K562 (cell line): ENCODE data around the gene HEXIM1. TPM values are rescaled to one million over a fixed set of nuclear protein-coding genes. Genes with fewer than 3 reads are reported as not detected.

Experiments used
- CBX5 ChIP-seq: IDR thresholded peaks from 2 replicates; pipeline ENCODE4 v1.6.1; 2014; ENCODE audit warnings: low read depth, borderline replicate concordance
- GABPB1 ChIP-seq: sonication (generic); formaldehyde crosslinking; IDR thresholded peaks from 2 replicates; pipeline ENCODE4 v1.8.0; 2022; ENCODE audit warnings: mild to moderate bottlenecking, missing genetic modification reagents
- HDAC1 ChIP-seq, 2 experiments: fragments of 450-650 bp; IDR thresholded peaks; 2 replicates each; pipeline ENCODE4 v1.6.1; 2016 to 2017; ENCODE audit warnings: inconsistent platforms in 1 of 2, mild to moderate bottlenecking in 1 of 2, moderate library complexity in 1 of 2
- MTA1 ChIP-seq: fragments of 450-650 bp; IDR thresholded peaks from 2 replicates; pipeline ENCODE4 v1.6.1; 2017; ENCODE audit warnings: borderline replicate concordance
- PTBP1 ChIP-seq: fragments of 200-400 bp; formaldehyde crosslinking; IDR thresholded peaks from 2 replicates; pipeline ENCODE4 v1.6.1; 2017; ENCODE audit warnings: low read depth, low read length
- RBFOX2 ChIP-seq: fragments of 200-400 bp; formaldehyde crosslinking; IDR thresholded peaks from 2 replicates; pipeline ENCODE4 v1.6.1; 2017; ENCODE audit warnings: low read depth, mild to moderate bottlenecking, low read length, moderate library complexity
- SOX6 ChIP-seq: fragments of 450-650 bp; IDR thresholded peaks from 2 replicates; pipeline ENCODE4 v1.6.1; 2014; ENCODE audit warnings: mild to moderate bottlenecking
- TEAD1 ChIP-seq, 2 experiments: fragments of 450-650 bp in 1 of 2; sonication (generic) in 1 of 2; formaldehyde crosslinking; IDR thresholded peaks; 2 replicates each; pipeline versions ENCODE4 v1.4.0 to v1.8.0; 2020 to 2022; ENCODE audit warnings: mild to moderate bottlenecking in 2 of 2, missing genetic modification reagents in 1 of 2
- ZNF431 ChIP-seq: sonication (generic); formaldehyde crosslinking; IDR thresholded peaks from 2 replicates; pipeline ENCODE4 v1.8.0; 2022; ENCODE audit warnings: mild to moderate bottlenecking, missing genetic modification reagents
- polyA plus RNA-seq, 8 experiments: library from polyadenylated mRNA; depleted of rRNA in 4 of 8; stranded (reverse) in 5 of 8; unstranded in 3 of 8; fragments of >200 nt; fragmentation: Nextera tagmentation in 2 of 8; fragmentation: Illumina TruSeq in 1 of 8; extraction: Ambion mirVana in 2 of 8; extraction: Trizol in 1 of 8; gene quantifications; 2 replicates each; pipeline versions ENCODE4 v1.2.1 to v1.2.3, GENCODE V29; 2011 to 2014; ENCODE audit warnings: inconsistent platforms in 1 of 8, missing spikeins in 1 of 8
- total RNA-seq, 7 experiments: library from RNA; depleted of rRNA in 6 of 7; stranded (reverse); fragments of >200 nt in 6 of 7; fragmentation: Illumina TruSeq in 2 of 7; extraction: Trizol in 2 of 7; gene quantifications; 2 replicates each; pipeline versions ENCODE4 v1.2.1 to v1.2.3, GENCODE V29; 2011 to 2021; ENCODE audit warnings: low replicate concordance in 1 of 7
- TF ChIP-seq, protein P1 (sequence below): sonication (generic); formaldehyde crosslinking; IDR thresholded peaks from 2 replicates; pipeline ENCODE4 v1.8.0; 2022; ENCODE audit warnings: missing genetic modification reagents, mild to moderate bottlenecking, moderate library complexity, borderline replicate concordance
- TF ChIP-seq, protein P2 (sequence below), 2 experiments: fragments of 450-650 bp; IDR thresholded peaks; 2 replicates each; pipeline ENCODE4 v1.6.1; 2016
- TF ChIP-seq, protein P3 (sequence below): sonication (generic); formaldehyde crosslinking; IDR thresholded peaks from 2 replicates; pipeline ENCODE4 v1.5.0; 2020; ENCODE audit warnings: missing genetic modification reagents
- TF ChIP-seq, protein P4 (sequence below), 2 experiments: fragments of 450-650 bp in 1 of 2; sonication (generic) in 1 of 2; formaldehyde crosslinking in 1 of 2; IDR thresholded peaks; 2 replicates each; pipeline versions ENCODE4 v1.7.1 to v1.9.0; 2016 to 2022; ENCODE audit warnings: inconsistent platforms in 1 of 2, mild to moderate bottlenecking in 1 of 2, missing genetic modification reagents in 1 of 2

Gene HEXIM1
- total and polyA plus RNA-seq, 9 of the 15 experiments (the other 6 are each of a cell fraction or from before 2014, with no cell fraction given): 1.4 to 28.3 (median 9.1) TPM

DNA sequence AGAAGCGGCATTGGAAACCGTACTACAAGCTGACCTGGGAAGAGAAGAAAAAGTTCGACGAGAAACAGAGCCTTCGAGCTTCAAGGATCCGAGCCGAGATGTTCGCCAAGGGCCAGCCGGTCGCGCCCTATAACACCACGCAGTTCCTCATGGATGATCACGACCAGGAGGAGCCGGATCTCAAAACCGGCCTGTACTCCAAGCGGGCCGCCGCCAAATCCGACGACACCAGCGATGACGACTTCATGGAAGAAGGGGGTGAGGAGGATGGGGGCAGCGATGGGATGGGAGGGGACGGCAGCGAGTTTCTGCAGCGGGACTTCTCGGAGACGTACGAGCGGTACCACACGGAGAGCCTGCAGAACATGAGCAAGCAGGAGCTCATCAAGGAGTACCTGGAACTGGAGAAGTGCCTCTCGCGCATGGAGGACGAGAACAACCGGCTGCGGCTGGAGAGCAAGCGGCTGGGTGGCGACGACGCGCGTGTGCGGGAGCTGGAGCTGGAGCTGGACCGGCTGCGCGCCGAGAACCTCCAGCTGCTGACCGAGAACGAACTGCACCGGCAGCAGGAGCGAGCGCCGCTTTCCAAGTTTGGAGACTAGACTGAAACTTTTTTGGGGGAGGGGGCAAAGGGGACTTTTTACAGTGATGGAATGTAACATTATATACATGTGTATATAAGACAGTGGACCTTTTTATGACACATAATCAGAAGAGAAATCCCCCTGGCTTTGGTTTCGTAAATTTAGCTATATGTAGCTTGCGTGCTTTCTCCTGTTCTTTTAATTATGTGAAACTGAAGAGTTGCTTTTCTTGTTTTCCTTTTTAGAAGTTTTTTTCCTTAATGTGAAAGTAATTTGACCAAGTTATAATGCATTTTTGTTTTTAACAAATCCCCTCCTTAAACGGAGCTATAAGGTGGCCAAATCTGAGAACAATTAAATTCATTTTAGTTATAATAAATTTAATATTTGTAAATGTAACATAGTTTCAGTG is 1.7 kb downstream of the HEXIM1 start (continued):
- TF ChIP-seq, protein P1, sequence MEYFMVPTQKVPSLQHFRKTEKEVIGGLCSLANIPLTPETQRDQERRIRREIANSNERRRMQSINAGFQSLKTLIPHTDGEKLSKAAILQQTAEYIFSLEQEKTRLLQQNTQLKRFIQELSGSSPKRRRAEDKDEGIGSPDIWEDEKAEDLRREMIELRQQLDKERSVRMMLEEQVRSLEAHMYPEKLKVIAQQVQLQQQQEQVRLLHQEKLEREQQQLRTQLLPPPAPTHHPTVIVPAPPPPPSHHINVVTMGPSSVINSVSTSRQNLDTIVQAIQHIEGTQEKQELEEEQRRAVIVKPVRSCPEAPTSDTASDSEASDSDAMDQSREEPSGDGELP: peak; percentile 85
- TF ChIP-seq, protein P2, sequence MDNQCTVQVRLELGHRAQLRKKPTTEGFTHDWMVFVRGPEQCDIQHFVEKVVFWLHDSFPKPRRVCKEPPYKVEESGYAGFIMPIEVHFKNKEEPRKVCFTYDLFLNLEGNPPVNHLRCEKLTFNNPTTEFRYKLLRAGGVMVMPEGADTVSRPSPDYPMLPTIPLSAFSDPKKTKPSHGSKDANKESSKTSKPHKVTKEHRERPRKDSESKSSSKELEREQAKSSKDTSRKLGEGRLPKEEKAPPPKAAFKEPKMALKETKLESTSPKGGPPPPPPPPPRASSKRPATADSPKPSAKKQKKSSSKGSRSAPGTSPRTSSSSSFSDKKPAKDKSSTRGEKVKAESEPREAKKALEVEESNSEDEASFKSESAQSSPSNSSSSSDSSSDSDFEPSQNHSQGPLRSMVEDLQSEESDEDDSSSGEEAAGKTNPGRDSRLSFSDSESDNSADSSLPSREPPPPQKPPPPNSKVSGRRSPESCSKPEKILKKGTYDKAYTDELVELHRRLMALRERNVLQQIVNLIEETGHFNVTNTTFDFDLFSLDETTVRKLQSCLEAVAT (IDR thresholded peaks at IDR 0.05): peak; percentile 12 to 62; a peak in 3 of 4 replicates
- TF ChIP-seq ZNF431: peak; percentile 28; the same call in 1 of the 2 replicates
- no peak for TF ChIP-seq MTA1
- peak; percentile 86 for TF ChIP-seq RBFOX2
- 0 out of 2 replicates have a peak, but pooled peaks have one; percentile 20 for TF ChIP-seq GABPB1 (CRISPR knock-in tag)
- TF ChIP-seq HDAC1 (IDR thresholded peaks at IDR 0.05): peak in 1 of 2 experiments; percentile 82; a peak in 2 of 4 replicates
- TF ChIP-seq TEAD1 (CRISPR knock-in tag; IDR thresholded peaks at IDR 0.05): no peak
- 0 out of 2 replicates have a peak, but pooled peaks have one; percentile 60 for TF ChIP-seq PTBP1
- TF ChIP-seq CBX5: 0 out of 2 replicates have a peak, but pooled peaks have one; percentile 24
- TF ChIP-seq, protein P3, sequence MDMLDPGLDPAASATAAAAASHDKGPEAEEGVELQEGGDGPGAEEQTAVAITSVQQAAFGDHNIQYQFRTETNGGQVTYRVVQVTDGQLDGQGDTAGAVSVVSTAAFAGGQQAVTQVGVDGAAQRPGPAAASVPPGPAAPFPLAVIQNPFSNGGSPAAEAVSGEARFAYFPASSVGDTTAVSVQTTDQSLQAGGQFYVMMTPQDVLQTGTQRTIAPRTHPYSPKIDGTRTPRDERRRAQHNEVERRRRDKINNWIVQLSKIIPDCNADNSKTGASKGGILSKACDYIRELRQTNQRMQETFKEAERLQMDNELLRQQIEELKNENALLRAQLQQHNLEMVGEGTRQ (CRISPR knock-in tag): no peak
- TF ChIP-seq, protein P4, sequence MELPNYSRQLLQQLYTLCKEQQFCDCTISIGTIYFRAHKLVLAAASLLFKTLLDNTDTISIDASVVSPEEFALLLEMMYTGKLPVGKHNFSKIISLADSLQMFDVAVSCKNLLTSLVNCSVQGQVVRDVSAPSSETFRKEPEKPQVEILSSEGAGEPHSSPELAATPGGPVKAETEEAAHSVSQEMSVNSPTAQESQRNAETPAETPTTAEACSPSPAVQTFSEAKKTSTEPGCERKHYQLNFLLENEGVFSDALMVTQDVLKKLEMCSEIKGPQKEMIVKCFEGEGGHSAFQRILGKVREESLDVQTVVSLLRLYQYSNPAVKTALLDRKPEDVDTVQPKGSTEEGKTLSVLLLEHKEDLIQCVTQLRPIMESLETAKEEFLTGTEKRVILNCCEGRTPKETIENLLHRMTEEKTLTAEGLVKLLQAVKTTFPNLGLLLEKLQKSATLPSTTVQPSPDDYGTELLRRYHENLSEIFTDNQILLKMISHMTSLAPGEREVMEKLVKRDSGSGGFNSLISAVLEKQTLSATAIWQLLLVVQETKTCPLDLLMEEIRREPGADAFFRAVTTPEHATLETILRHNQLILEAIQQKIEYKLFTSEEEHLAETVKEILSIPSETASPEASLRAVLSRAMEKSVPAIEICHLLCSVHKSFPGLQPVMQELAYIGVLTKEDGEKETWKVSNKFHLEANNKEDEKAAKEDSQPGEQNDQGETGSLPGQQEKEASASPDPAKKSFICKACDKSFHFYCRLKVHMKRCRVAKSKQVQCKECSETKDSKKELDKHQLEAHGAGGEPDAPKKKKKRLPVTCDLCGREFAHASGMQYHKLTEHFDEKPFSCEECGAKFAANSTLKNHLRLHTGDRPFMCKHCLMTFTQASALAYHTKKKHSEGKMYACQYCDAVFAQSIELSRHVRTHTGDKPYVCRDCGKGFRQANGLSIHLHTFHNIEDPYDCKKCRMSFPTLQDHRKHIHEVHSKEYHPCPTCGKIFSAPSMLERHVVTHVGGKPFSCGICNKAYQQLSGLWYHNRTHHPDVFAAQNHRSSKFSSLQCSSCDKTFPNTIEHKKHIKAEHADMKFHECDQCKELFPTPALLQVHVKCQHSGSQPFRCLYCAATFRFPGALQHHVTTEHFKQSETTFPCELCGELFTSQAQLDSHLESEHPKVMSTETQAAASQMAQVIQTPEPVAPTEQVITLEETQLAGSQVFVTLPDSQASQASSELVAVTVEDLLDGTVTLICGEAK (IDR thresholded peaks at IDR 0.05): 0 out of 2 replicates have a peak, but pooled peaks have one; percentile 13
- TF ChIP-seq, protein P4 (CRISPR knock-in tag; IDR thresholded peaks at IDR 0.05): no peak
- 0 out of 2 replicates have a peak, but pooled peaks have one; percentile 17 for TF ChIP-seq SOX6
